GM18517 (cell line): Measurements from ENCODE around the gene HSBP1.

Experiments
- ATAC-seq: cut with Tn5 transposase; IDR thresholded peaks from one replicate; pipeline ENCODE4 v1.9.1; 2021; ENCODE audit warnings: mild to moderate bottlenecking, moderate library complexity; ENCODE audit not compliant: unreplicated experiment

HSBP1 gene

DNA sequence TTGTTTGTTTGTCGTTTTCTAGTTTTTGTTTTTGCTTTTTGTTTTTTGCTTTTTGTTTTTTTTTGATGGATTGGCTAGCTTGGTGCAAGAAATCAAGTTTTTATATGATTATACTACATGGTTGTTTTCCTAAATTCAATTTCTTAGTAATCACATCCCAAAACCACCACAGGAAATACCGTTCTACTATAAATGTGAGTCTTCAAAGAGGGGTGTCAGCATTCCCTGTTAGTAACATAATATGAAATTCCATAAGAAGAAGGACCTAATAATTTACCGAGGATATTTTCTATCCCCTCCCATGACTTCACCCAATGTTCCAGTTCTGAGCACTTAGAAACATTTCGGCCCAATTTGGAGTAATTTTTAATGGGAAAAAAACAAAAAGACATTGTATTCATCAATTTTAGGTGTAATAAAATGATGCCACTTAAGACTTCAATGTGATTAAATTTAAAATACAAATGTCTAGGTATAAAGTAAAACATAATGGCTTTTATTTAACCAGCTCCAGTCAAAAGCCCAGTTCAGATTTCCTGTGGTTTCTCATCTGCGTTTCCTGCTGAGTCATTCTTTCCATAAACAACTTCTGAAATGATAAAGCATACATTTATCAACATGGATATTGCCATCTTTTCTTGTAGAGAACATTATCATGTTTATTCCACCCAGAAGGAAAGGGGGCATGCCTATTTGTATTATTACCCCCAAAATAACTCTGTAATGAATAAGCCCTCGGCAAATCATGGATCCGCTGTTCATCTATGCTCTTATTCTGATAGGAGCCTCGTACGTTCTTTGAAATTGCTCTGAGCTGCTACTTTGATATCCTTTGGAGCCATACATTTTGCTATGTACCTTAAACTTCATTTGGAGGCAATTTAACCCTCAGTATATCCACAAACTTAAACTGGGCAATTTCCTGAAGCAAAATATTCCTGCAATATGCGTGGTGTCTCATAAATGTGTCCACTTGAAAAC lies 28.1 kb downstream of the HSBP1 start:
- no peak for ATAC-seq

DNA sequence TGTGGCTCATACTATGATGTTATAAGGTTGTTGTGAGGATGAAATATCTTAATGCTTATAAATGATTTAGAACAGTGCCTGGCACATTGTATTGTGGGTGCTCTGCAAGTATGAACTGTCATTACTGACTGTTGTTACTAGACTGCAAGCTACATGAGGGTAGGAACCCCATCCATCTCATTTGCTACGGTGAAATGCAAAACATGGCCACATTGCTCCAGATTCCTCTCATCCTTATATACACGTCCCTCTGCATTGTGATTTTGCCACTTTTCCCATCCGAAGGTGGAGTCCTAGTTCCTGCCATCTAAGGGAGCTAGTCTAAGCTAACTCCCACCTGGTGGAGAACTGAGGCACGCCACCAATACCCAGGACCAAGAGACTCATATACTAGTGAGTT lies 29.8 kb downstream of the HSBP1 start:
- ATAC-seq = no peak

DNA sequence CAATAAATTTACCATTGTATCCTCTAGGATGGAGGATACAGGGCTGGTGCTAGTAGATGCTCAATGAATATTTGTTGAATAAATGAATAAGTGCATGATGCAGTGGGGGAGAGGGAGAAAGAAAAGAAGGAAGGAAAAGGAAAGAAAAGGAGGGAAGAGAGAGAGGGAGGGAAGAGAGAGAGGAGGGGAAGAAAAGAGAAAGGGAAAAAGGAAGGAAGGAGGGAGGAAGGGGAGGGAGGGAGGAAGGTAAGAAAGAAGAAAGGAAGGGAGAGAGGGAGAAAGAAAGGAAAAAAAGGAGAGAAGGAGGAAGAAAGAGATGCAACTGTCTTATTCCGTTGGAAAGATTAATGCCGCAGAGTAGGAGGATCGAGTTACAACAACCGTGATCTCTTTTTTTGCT lies 30.4 kb downstream of the HSBP1 start:
- no peak for ATAC-seq

DNA sequence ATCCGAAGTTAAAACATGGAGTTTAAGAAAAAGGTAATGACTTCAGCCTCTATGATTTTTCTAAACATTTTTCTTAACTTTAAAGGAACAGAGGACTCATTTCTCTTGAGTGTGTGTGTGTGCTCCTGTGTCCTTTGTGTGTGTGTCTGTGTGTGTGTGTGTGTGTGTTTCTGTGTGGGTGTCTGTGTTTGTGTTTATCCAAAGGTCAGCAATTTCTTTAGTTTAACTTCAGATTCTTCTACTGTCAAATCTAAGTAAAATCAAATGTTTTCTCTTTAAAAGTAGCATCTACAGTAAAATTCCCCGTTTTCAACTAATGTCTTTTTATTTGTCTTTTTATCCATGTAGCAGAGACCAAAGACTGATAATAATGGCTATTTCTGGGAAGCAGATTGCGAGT lies 31.8 kb downstream of the HSBP1 start:
- no peak for ATAC-seq

DNA sequence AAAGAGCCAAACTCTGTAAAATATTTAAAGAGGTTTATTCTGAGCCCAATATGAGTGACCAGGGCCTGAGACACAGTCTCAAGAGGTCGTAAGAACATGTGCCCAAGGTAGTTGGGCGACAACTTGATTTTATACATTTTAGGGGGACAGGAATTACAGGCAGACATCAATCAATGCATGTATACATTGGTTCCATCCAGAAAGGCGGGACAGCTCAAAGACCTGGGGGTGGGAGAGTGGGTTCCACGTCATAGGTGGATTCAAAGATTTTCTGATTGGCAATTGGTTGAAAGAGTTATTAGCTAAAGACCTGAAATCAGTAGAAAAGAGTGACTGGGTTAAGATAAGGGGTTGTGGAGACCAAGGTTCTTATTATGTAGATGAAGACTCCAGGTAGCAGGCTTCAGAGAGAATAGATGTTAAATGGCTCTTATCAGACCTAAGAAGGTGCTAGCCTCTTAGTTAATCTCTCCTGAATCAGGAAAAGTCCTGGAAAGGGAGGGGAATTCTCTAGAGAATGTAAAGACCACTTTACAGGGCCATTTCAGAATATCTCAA lies 32.4 kb downstream of the HSBP1 start:
- no peak for ATAC-seq

DNA sequence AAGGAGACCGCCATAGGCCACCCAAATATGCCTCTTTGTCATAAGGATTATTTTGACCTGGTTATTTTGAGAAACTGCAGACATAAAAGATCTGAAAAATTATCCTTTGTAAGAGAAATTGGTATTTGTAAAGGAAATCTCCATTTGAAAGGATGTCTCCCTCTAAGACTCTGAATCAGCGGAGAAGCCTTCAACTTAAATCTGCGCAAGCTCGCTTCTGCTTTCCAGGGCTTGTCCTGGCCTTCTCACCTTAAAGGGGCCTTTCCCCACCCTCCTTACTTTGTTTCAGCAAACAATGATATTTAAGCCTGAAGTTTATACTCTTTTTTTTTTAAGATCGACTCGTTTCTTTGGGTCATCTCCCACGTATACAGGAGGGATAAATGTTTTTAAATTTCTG lies 34.5 kb downstream of the HSBP1 start:
- ATAC-seq = no peak

DNA sequence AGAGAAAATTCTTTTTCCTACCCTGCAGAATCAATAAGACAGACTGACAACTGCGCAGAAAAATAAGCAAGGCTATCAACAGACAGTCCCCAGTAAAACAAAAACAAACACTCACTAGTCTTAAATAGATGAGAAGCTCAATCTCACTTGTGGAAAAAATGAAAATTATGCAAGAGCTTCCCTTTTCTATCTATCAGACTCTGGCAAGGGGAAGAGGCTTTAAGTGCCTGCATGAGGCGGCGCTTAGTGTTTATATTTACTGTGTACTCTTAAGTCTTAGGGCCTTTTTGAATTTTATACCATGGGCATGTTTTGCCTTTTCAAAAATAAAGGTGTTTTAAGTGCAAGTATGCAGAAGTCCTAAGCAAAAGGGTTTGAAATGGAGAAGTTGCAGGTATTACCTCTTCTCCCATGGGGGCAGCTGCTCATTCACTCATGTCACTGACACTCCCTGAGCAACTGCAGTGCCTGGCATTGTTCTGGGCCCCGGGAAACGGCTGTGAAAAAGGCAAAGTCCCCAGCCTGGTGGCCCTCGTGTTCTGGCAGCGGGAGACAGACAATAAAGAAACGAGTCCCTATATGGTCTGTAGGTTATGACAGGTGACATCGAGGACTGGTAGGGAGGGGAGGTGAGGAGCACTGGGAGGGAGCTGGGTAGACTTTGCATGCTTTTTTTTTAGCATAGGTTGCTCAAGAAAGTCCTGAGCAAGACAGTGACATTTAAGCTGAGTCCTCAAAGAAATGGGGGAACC lies 35.2 kb downstream of the HSBP1 start:
- no peak for ATAC-seq

DNA sequence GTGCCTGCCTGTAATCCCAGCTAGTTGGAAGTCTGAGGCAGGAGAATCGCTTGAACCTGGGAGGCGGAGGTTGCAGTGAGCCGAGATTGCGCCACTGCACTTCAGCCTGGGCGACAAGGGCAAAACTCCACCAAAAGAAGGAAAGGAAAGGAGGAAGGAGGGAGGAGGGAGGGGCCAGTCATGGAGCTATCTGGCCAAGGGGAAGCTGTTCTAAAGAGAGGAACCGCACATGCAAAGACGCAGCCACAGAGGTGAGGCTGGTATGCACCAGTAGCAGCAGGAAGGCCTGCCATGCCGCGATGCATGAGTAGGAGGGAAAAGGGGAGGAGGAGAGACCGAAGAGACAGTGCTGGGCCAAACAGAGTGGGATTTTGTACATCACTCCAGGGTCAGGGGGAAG lies 35.9 kb downstream of the HSBP1 start:
- no peak for ATAC-seq

DNA sequence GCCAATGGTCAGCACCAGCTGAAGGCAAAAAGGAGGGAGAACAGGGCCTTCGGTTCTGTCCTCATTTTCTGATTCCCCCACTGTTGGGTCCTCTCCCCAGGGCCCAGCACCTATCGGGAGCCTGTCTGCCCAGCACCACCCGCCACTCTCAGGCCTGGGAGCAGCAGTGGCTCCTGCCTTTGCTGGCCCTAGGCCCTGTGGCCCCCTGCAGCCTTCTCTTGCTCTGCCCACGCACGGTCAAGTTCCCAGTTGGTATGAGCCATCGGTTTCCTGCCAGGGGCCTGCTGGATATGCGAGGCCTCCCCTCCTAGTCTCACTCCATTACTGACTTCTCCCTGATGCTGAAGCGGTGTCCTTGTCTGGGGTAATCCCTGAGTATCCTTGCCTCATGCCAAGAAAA lies 37.5 kb downstream of the HSBP1 start:
- no peak for ATAC-seq

DNA sequence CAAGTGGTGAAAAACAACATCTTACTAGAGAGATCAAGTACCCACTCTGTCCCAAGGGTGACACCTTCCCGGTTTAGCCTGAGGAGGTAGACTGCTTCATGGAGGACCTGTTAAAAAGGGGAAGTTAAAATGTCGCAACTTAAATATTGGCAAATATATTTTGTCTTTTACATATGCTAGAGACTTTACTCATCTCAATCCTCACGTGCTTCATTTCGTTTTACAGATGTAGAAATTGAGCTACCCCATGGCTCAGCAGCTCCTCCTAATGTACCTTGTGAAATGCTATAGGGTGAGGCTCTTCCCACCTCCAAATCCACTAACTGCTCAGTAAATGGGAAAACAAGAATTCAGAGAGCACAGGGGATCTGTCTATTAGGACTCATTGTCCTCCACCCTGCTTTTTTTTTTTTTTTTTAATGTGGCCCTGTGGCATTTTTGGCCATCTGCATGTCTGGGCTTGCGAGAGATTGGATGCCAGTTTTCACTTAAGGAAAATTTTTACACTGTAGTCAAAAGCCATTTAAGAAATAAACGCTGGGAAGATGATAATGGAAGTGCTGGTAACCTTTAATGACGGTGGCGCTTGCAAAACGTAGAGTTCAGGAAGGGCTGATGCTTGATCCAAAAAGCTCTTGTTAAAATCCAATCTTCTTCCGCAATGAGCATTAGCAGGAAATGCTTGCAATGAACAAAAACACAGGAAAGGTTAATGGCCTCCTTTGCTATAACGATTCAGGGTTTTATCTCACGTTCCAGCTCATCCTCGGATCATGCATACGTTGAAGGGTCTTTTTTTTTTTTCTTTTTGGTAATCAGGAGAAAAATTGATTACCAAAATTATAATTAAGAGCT lies 39.8 kb downstream of the HSBP1 start:
- ATAC-seq = no peak

DNA sequence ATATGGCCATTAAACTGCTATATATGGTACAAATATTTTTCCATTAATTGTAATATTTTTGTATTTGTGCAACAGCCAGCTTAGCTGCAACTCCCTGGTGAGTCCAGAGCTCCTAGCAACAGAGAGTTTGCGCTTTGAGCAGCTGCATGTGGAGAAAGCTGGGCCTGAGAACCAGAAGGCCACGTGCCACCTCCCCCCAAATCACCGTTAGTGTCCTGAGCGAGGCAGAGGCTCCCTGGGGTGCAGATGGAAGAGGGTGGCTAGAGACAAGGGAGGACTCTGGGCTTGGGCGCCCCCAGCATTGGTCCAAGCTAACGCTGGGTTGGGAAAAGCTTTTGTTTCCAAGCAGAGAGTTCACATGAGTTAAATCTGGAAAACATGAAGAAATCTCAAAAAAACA lies 41.6 kb downstream of the HSBP1 start:
- no peak for ATAC-seq

DNA sequence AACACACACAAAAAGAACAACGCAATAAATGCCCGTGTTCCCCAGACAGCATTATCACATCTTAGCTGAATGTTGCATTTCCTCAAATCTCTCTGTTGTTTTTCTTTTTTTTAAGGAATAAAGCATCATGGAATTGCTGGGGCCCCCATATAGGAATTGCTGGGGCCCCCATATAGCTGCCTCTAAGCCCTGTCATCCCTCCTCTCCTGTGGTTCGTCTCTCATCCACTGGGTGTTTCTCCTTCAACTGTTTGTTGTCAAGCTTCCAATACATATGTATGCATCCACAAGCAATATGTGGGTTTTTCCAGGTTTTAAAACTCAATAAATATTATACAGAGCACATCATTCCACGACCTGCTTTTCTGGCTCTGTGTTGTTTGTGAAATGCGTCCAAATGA lies 43.2 kb downstream of the HSBP1 start:
- ATAC-seq = no peak

DNA sequence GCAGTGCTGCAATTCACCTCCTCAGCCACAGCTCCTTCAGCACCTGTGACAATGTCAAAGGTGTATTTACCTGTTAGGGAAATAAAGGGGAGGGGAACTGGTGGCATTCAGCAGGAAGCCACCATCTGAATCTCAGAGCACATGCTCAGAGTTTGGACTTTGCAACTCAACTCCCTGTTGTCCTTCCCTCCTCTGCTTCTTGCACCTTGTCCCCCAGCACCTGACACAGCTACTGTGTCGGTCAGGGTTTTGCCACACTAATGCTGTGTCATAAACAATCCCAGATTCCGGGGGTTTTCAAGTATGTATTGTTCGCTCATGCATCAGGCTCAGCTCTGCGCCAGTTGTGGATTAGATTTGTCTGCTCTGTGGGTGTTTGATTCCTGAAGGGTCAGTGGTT lies 43.7 kb downstream of the HSBP1 start:
- no peak for ATAC-seq

DNA sequence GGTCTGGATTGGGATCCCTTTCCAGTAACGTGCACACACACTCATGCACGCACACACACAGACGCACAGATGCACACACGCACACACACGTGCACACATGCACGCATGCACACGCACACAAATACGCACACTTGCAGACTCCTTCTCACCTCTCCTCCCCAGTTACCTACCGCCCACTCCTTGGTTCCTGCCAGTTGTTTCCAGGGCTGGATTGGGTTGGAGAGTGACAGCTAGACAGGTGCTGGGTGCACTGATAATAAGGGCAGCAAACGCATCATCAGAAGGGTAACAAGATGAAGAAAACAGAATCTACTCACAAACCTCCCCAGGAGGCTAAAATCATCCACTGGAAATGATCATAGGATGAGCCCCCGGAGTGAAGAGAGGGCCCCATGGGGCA lies 45.0 kb downstream of the HSBP1 start:
- no peak for ATAC-seq

DNA sequence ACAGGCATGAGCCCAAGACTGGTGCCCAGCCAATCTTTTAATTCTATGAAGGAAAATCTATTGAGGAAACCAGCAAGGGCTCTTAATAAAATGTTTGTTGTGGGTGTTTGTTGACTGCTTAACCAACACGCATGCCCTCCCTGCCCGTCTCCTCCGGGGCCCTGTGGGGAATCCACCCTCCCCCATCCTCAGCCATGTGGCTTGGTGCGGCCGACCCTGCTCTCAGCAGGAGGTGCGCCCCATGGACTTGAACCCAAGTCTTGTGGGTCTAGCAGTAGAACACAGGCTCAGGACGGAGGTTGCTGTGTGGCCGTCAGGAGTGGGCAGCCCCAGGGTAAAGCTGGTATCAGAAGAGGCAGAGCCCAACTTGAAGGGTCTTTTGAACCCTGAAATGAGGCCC lies 46.1 kb downstream of the HSBP1 start:
- no peak for ATAC-seq

DNA sequence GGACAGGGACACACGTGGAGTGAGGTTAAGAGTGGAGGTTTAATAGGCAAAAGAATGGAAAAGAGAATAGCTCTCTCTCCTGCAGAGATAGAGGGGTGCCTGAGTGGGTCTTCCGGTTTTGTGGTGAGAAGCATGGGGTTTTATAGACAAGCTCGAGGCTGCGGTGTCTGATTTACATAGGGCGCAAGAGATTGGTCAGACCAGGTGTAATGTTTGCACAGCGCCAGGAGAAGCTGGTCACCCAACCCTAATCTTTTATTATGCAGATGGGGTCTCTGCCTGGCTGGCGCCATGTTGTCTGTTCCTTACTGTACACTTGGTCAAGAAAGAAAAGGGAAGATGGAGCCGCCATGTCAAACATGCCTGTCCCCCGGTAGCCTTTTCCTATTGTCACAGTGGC lies 46.6 kb downstream of the HSBP1 start:
- no peak for ATAC-seq

DNA sequence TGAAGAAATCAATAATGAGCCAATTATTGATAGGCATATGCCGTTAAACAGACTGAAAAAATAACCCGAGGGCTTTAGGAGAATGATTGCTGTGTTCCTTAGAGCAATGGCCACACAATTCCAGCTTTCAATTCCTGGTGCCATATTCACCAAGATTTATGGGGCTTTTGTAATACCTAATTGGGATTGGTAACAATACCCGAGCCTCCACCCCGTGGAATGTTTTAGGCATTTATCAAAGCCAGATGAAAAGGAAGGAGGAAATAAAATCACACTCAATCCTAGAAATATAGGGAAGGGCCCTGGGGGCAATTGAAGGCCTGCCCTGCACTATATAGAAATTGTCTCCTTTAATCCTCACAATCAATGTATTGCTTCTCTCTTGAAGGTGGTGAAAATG lies 49.0 kb downstream of the HSBP1 start:
- ATAC-seq = no peak

DNA sequence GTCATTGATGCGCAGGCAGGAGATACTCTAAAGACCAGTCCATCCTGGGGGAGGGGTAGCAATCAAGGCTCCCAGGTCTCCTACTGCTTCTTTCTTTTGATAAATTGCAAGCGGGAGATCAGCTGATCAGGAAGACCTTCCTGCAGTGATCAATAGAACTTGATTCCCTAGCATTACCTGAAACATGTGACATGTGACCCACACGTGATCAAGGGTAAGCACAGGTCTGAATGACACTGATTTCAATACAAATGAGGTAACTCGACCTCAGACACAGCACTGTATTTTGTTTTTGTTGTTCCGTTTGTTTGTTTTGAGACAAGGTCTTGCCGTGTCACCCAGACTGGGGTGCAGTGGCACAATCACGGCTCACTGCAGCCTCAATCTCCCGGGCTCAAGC lies 51.5 kb downstream of the HSBP1 start:
- no peak for ATAC-seq

DNA sequence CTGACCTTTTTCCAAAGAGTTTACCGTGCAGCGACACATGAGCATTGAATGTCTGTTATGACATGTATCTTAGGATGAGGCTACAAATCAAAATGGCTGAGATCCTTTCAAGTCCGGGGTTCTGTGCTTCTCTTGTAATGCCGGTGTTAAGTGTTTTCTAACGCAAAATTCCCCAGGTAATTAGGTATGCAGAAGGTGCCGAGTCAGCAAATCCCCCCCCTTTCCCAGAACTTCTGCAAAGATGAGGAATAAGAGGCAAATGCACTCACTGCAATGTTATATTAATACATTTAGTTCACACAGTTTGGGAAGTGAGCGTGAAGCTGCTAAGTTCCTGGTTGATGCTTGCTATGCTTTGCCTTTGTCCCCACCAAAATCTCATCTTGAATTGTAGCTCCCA lies 54.9 kb downstream of the HSBP1 start:
- ATAC-seq = no peak

DNA sequence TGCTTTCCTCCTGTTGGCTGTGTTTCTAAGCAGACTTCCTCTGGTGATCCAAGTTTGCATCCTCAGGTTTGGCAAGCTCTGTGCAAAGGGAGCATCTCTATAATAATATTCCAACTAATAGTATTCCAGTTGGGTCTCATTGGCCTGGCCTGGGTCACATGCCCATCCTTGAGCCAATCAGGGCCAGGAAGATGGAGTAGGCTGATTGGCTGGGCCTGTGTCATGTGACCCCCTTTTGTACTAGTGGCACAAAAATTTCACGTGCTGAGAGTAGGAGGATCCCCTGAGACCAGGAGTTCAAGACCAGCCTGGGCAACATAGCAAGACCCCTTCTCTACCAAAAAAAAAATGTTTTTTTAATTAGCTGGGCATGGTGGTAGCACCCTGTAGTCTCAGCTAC lies 55.9 kb downstream of the HSBP1 start:
- no peak for ATAC-seq
